ENCODE results near the gene RAP1GAP.

- TF ChIP-seq CTCF (IDR thresholded peaks at IDR 0.05; ENCODE audit: poor library complexity, severe bottlenecking) (no peak), TAF1 (IDR thresholded peaks at IDR 0.05; ENCODE audit: low read depth) (no peak), SMC3 (conservative IDR thresholded peaks at IDR 0.05; ENCODE audit: poor library complexity) (no peak), EZH2 (IDR thresholded peaks at IDR 0.05; ENCODE audit: borderline replicate concordance, insufficient read depth, low read length, poor library complexity, severe bottlenecking) (no peak), POLR2AphosphoS5 (IDR thresholded peaks at IDR 0.05) (no peak), REST (IDR thresholded peaks at IDR 0.05; ENCODE audit: borderline replicate concordance) (no peak), RAD21 (conservative IDR thresholded peaks at IDR 0.05) (no peak)
Observed at GRCh38 chr1:21594501-21594900, 74.7 kb downstream of the RAP1GAP start.

Measured in neural cell (in vitro differentiated cells).